ENCODE data around the gene GYS2.

DNA sequence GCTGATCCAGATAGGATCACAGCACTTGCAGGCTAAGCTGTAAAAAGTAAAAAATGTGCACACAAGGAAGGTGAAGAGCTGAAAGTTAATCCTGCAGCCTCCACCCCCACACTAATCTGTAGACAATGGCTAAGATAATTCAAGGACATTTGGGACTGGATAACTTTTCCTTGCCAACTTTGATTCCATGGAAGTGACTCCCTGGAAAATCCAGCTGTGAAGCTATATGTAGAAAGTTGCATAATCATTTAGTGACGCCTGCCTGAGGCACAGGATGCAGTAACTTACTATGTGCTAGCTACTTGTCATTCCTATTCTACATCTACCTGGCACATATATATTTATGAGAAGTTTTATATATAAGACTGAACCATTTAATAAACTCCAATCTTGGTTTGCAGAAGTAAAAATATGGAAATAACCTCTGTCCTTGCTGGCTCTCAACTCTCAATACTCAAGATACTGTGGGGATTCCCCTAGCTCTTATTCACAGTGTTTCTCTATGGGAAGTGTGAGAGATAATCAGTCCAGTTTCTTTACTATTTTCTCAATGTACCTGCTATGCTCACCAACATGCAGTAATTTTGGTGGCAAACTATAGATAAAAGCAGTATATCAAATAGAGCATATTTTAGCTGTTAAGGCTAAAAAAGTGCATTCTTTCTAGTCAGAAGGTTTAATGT, 38.2 kb upstream of the GYS2 start:
- no peak for TF ChIP-seq CTCF (IDR thresholded peaks at IDR 0.05)
- no peak for TF ChIP-seq POLR2A (IDR thresholded peaks at IDR 0.05)

Data from body of pancreas (tissue), 4 donors.